ENCODE measurements around the gene CFAP52. TPM values are rescaled to one million over a fixed set of nuclear protein-coding genes. Genes with fewer than 3 reads are reported as not detected.

Gene CFAP52
- total RNA-seq, 1 donor from 2014 or later, result not detected

Other genes starting within 250 kb of the CFAP52 start
- gene STX8, start 822 bp upstream of the CFAP52 start, total RNA-seq, result 57.8 and 69.5 TPM in 2 replicates
- 7.8 and 10.3 TPM in 2 replicates for gene USP43, start 68.9 kb downstream of the CFAP52 start, total RNA-seq
- not detected in 2 replicates for gene DHRS7C, start 214.9 kb downstream of the CFAP52 start, total RNA-seq
- not detected in 2 replicates for gene GSG1L2, start 245.4 kb downstream of the CFAP52 start, total RNA-seq
- gene GLP2R, start 249.3 kb downstream of the CFAP52 start, total RNA-seq, result 0.23 TPM in 1 of 2 replicates, not detected in the other

Data from epithelial cell of proximal tubule (primary cell).